ENCODE measurements around the gene IST1.
A peak's percentile ranks its signal among the peaks of the same experiment; 100 is the strongest.
"Not testable (repeated sequence)": the region's sequence is repeated elsewhere in the genome, so short reads cannot be mapped to it uniquely, and the experiment has no call there.

IST1 gene

DNA sequence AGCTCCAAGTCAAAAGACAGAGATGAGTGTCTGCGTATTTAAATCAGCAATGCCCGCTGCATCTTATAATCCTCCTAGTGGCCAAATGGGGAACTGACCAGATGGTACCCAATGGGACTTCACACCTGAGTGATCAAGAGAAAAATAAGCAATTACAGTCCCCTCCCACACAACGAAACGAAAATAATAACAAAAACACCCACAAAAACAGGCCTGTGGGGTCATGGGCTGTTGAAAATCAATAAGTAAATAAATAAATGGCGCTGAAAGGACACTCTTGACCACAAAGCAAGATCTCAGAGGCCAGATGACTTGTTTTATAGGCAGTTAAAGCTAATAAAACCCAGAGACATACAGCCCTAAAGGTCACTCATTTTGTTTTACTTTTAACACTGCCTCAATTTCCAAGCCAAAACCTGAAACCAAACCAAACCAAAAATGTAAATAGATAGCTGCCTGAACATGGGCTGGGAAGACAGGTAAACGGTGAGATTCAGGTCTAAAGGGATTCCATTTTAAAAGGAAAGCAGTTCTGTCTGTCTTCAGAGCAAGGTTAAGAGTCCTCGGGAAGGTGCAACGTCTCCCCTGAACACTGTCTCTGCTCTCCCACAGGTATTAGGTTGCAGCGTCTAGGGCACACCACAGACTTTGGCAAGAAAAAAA, 12.7 kb upstream of the IST1 start:
- DNase-seq (ENCODE audit: low read depth): peak; percentile 31

DNA sequence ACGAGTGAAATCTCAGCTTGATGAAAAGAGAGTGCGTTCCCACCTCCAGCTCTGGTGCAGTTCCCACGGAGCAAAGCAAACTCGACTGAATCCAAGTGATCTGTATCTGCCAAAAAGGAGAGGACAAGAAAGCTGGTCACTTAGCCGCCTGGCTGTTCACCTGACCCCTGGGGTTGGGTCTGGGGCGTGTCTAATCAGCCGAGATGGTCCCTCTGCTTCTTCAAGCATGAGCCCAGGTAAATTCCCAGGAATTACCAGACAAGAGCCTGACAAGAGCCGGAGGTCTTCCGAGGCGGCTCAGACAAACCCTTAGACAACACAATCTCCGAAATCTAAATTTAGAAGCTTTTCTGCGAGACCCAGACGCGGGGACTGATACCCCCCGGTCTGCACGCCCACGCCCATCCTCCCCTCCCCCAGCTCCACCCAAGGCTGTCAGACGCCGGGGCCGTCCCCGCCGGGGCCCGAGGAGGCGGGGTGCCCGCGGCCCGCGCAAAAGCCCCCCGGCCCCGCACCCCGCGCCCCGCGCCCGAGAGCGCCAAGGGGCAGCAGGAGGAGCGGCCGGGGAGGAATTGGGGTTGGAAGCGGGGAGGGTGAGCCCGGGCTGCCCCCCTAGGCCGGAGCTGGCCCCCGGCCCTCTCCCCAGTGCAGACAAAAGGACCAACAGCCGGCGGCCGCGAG, 12.0 kb upstream of the IST1 start:
- peak; percentile 56 for DNase-seq (ENCODE audit: low read depth)

DNA sequence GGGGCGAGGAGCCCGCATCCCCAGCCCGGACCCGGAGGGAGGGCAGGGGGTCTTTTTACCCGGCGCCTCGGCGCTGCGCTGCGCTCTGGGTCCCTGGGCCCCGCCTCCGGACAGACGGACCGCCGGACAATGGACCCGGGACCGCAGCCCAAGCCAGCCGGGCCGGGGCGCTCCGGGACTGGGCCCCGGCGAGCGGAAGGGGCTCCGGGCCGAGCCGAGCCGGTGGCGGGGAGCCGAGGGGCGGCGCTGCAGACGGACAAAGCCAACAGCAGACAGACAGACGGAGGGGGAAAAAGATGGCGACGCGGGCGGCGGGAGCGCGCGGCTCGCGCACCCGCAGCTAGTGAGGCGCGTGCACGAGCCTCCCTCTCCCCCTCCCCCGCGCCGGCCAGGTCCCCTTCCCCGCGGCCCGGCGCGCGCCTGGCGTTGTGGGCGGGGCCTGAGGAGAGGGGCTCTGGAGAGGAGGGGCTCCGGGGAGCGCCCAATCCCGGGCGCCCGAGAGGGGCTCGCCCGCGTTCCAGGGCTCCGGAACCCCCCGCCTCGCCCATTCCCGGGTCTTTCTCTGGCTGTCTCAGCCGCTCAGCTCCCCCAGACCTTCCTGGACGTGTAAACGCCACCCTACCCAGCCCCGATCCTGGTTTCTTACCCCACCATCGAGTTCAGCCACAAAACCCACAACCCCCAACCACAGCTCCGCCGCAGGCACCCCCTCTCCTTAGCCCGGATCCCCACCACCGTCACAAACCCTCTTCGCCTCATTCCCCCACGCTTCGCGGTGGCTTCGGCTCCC, 11.3 kb upstream of the IST1 start, which contains the start of gene ZNF821:
ZNF821 (minus strand) TSS at position 334 of the 790 bp plus-strand sequence. CDS start 4,236 bp downstream, outside the sequence.
- peak; percentile 52 for DNase-seq (ENCODE audit: low read depth)

DNA sequence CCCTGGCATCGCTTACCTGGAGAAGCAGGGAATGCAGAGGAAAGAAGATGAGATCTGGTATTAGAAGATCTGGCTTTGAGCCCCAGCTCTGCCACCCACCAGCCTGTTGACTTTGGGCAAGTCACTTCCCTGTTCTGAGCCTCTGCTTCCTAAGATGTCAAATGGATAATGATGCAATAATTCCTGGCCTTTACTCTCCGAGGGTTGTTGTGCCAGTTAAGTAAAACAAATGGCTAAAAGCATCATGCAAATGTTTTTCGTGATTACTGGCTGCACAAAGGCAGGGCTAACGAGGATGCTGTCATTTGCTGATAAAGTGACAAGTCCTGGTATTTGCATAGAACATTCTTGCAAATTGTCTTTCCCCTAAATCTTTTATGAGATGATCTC, 10.1 kb upstream of the IST1 start:
- DNase-seq (ENCODE audit: low read depth): no peak

DNA sequence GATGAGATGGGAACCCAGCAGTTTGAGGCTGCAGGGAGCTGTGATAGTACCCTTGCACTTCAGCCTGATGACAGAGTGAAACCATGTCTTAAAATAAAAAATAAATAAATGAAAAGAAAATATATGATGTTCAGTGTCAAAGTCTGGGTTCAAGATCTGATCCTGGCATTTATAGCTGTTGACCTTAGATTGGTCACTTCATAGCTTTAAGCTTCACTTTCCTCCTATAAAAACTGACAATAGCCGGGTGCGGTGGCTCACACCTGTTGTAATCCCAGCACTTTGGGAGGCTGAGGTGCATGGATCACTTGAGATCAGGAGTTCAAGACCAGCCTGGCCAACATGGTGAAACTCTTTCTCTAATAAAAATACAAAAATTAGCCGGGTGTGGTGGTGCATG, 6.2 kb upstream of the IST1 start:
- DNase-seq (ENCODE audit: low read depth): no peak

GRCh38 chr16:71893888-71894228, 1.5 kb upstream of the IST1 start:
- no peak for DNase-seq (ENCODE audit: low read depth)

DNA sequence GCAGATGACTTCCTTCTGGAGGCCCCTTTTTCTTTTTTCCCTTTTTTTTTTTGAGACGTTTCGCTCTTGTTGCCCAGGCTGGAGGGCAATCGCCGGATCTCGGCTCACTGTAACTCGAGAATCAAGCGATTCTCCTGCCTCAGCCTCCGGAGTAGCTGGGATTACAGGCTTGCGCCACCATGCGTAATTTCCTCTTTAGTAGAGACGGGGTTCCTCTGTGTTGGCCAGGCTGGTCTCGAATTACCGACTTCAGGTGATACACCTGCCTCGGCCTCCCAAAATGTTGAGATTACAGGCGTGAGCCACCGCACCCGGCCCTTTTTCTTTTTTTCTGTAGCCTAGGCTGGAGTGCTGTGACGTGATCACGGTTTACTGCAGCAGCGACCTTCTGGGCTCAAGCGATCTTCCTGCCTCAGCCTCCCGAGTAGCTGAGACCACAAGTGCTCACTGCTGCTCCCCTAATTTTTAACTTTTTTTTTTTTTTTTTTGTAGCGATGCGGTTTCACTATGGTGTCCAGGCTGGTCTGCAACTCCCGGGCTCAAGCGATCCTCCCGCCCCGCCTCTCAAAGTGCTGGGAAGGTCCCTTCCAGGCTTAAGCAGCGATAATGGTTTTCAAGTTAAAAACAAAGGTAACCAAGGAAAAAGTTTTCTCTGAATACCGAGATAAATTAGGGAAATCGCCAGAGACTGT, 956 bp upstream of the IST1 start:
- DNase-seq (ENCODE audit: low read depth): peak; percentile 10

DNA sequence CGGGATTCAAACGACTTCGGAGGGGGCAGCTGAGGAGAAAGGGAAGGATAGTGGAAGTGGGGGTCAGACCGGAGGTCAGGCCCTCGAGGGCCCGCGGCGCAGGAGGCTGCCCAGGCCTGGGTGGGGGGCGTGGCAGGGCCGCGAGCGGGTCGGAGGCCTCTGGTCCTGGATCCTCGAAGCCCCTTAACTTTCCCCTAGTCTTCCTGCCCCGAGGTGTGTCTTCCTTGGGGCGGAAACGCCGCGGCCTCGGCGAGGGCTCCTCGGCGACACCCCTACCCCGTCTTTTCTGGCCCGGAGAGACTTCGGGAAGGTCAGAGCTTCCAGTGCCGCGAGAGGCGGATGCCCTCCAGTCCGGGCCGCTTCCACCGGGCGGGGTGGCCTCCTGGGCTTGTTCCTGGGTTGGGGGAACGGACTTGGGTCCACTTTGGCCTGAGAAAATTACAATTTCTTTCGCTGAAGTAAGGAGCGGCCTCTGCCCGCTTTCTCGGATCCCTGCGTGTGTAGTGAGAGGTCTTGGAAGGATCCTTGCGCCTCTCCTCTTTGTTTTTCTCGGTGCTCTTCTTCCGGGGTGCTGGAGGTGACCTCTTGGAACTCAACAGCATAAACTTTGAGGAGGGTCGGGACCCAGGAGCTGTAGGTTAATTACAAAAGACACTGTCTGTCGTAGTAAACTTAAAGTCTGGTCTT, 491 bp downstream of the IST1 start:
- no peak for DNase-seq (ENCODE audit: low read depth)

DNA sequence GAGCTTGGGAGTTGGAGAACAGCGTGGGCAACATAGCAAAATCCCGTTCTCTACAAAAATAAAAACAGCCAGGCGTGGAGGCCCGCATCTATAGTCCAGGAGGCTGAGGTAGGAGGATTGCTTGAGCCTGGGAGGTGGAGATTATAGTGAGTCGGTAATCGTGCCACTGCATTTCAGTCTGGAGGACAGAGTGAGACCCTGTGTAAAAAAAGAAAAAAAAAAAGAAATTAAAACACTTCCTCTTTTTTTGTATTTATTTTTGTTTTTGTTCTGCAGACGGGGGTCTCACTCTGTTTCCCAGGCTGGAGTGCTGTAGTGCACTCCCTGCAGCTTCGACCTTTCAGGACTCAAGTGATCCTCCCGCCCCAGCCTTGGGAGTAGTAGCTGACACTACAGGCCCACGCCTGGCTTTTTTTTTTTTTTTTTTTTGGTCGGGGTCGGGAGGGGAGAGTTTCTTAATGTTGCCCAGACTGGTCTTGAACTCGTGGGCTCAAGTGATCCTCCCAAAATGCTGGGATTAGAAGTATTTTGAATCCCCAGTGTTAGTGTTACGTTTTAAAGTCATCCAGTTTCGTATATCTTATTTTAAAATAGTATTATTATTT, 1.5 kb downstream of the IST1 start:
- no peak for DNase-seq (ENCODE audit: low read depth)

- no peak for DNase-seq (ENCODE audit: low read depth)
Measured at GRCh38 chr16:71899171-71899570, 3.8 kb downstream of the IST1 start.

DNA sequence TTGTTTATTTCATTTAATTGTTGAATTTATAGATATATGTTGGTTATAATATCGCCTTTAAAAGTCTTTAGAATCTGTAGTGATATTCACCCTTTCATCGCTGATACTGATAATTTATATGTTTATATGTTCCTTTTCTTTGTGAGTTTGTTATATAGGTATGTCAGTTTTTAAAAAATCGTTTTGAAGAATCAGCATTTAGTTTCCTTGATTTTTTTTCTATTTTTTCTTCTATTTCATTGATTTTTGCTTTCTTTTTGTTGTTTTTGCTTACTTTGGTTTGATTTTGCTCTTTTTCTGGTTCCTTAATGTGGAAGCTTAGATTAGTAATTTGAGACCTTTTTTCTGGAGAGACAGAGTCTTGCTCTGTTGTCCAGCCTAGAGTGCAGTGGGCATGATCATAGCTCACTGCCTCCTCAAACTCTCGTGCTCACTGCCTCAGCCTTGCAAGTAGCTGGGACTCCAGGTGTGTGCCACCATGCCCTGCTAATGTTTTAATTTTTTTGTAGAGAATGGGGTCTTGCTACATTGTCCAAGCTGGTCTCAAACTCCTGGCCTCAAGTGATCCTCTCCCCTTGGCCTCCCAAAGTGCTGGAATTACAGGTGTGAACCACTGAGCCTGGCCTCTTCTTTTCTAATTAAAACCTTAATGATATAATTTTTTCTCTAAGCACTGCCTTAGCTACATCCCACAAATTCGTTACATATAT, 7.5 kb downstream of the IST1 start:
- no peak for DNase-seq (ENCODE audit: low read depth)

- no peak for DNase-seq (ENCODE audit: low read depth)
Measured at GRCh38 chr16:71903608-71904007, 8.3 kb downstream of the IST1 start.

DNA sequence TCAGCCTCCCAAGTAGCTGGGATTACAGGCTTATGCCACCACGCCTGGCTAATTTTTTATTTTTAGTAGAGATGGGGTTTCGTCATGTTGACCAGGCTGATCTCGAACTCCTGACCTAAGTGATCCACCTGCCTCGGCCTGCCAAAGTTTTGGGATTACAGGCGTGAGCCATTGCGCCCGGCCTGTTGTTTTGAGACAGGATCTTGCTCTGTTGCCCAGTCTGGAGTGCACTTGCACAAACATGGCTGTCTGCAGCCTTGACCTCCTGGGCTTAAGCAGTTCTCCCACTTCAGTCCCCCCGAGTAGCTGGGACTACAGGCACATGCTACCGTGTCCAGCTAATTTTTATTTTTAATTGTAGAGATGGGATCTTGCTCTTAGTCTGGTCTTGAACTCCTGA, 8.9 kb downstream of the IST1 start:
- DNase-seq (ENCODE audit: low read depth): no peak

GRCh38 chr16:71905765-71906164, 10.4 kb downstream of the IST1 start:
- not testable (repeated sequence) for DNase-seq (ENCODE audit: low read depth)

DNA sequence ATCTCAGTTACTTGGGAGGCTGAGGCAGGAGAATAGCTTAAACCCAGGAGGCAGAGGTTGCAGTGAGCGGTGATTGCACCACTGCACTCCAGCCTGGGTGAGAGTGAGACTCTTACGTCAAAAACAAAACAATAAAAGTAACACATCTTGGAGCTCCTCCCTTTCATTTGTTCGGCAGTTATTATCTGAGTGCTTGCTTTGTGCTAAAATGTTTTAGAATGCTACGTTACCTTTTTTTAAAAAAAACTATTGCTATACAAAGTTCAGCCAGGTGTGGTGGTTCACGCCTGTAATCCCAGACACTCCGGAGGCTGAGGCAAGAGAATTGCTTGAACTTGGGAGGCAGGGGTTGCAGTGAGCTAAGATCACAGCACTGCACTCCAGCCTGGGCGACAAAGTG, 15.8 kb downstream of the IST1 start:
- DNase-seq (ENCODE audit: low read depth): no peak

DNA sequence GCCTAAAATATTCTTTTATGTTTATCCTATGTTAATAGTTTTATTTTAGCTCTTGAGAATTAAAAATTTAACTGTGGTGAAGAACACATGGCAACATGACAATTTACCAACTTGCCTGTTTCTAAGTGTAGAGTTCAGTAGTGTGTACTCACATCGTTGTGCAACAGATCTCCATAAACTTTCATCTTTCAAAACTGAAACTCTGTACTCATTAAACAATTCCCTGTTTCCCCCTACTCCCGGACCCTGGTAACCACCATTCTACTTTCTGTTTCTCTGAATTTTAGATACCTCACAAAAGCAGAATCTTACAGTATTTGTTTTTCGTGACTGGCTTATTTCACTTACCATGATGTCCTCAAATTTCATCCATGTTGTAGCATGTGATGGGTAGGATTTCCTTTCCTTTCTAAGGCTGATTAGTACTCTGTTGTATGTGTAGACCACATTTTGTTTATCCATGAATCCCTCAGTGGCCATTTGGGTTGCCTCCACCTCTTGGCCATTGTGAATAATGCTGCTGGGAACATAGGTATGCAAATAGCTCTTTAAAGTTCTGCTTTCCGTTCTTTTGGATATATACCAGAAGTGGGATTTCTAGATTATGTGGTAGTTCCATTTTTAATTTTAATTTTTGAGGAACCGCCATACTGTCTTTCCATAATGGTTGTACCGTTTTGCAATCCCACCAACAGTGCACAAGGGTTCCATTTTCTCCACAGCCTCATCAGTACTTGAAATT, 17.4 kb downstream of the IST1 start:
- no peak for DNase-seq (ENCODE audit: low read depth)

- DNase-seq (ENCODE audit: low read depth): no peak
Measured at GRCh38 chr16:71914802-71915201, 19.5 kb downstream of the IST1 start.

DNA sequence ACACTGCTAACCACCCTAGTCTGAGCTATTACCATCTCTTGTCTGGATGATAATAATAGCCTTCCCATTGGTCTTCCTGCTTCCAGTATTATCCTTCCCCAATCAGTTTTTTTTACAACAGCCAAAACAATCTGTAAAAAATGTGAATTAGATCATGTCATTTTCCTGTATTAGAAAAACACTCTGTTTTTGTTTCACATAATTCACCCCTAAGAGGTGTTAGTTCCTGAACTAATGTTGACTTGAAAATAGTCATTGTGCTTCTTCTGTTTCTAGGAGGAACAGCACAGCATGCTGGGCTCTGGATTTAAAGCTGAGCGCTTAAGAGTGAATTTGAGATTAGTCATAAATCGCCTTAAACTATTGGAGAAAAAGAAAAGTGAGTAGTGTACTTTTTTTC, 20.0 kb downstream of the IST1 start:
- no peak for DNase-seq (ENCODE audit: low read depth)

DNA sequence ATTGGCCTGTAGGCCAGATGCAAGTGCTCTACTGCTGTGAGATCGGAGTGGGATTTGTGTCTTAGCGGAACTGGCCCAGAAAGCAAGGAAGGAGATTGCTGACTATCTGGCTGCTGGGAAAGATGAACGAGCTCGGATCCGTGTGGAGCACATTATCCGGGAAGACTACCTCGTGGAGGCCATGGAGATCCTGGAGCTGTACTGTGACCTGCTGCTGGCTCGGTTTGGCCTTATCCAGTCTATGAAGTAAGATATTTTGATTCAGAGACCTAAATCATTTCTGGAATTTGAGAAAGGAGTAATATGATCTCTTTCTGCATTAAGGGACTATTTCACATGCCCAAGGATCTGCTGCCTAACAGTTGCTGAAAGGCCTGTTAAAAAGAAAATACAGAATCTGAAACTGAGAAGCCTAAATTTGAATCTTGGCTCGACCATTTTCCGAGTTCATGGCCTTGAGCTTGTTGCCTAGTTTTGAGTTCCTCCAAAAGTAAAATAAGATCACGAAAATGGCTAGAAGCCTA, 21.1 kb downstream of the IST1 start:
- DNase-seq (ENCODE audit: low read depth): no peak

DNA sequence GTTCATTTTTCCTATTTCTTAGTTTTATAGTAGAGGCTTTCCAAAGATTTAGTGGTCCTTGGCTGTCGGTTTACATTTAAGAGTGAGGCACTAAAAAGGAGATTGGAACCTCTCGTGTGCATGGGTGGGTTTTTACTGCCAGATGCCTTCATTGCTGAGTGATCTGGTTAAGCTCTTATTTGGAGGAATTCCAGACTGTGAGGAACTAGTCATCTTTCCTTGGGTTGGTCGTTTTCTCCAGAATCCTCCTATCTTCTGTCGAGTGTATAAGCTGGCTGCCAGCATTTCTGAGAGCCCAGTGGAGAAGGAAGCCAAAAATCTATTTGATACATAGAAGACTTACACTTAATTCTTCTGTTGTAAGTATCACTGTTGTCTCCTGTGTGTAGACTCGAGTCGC, 22.6 kb downstream of the IST1 start:
- no peak for DNase-seq (ENCODE audit: low read depth)
